HepG2 (cell line): Measurements from ENCODE around the gene OS9. TPM values are rescaled to one million over a fixed set of nuclear protein-coding genes. Genes with fewer than 3 reads are reported as not detected.

ENCODE experiments used
- ETV5 ChIP-seq: IDR thresholded peaks from 2 replicates; pipeline ENCODE4 v1.6.1; 2018; ENCODE audit warnings: missing biosample characterization, missing genetic modification reagents, inconsistent platforms, borderline replicate concordance
- GABPB1 ChIP-seq: IDR thresholded peaks from 2 replicates; pipeline ENCODE4 v1.6.1; 2016; ENCODE audit warnings: mild to moderate bottlenecking, missing genetic modification reagents, moderate library complexity, missing compliant biosample characterization
- GATAD2A ChIP-seq: IDR thresholded peaks from 2 replicates; pipeline ENCODE4 v1.6.1; 2016
- HNRNPLL ChIP-seq: fragments of 200-400 bp; formaldehyde crosslinking; IDR thresholded peaks from 2 replicates; pipeline ENCODE4 v1.6.1; 2017; ENCODE audit warnings: mild to moderate bottlenecking, low read depth, low read length; ENCODE audit not compliant: poor library complexity, severe bottlenecking
- HOXA3 ChIP-seq: sonication (generic); formaldehyde crosslinking; IDR thresholded peaks from 2 replicates; pipeline ENCODE4 v1.5.0; 2020; ENCODE audit warnings: missing genetic modification reagents
- MED1 ChIP-seq: sonication (generic); formaldehyde crosslinking; IDR thresholded peaks from 2 replicates; pipeline ENCODE4 v1.4.0; 2020; ENCODE audit warnings: missing genetic modification reagents
- REL ChIP-seq: sonication (generic); formaldehyde crosslinking; conservative IDR thresholded peaks from 2 replicates; pipeline ENCODE4 v1.8.0; 2022; ENCODE audit warnings: mild to moderate bottlenecking, missing genetic modification reagents, moderate library complexity
- SAP130 ChIP-seq: IDR thresholded peaks from 2 replicates; pipeline ENCODE4 v1.6.1; 2016; ENCODE audit warnings: low read depth
- STAG1 ChIP-seq: sonication (generic); formaldehyde crosslinking; IDR thresholded peaks from 2 replicates; pipeline ENCODE4 v1.4.0; 2020; ENCODE audit warnings: missing genetic modification reagents
- TBX2 ChIP-seq: sonication (generic); formaldehyde crosslinking; IDR thresholded peaks from 2 replicates; pipeline ENCODE4 v1.5.0; 2020; ENCODE audit warnings: missing genetic modification reagents, mild to moderate bottlenecking, borderline replicate concordance
- TFDP1 ChIP-seq: IDR thresholded peaks from 2 replicates; pipeline ENCODE4 v1.6.1; 2016; ENCODE audit warnings: missing compliant biosample characterization, missing genetic modification reagents, borderline replicate concordance
- TOPORS ChIP-seq: sonication (generic); formaldehyde crosslinking; IDR thresholded peaks from 2 replicates; pipeline ENCODE4 v1.8.0; 2023; ENCODE audit warnings: mild to moderate bottlenecking, missing genetic modification reagents
- ZFP36L1 ChIP-seq: sonication (generic); formaldehyde crosslinking; IDR thresholded peaks from 2 replicates; pipeline ENCODE4 v1.8.0; 2022; ENCODE audit warnings: mild to moderate bottlenecking, missing genetic modification reagents, moderate library complexity
- ZFP91 ChIP-seq: sonication (generic); formaldehyde crosslinking; IDR thresholded peaks from 2 replicates; pipeline ENCODE4 v1.9.0; 2022; ENCODE audit warnings: missing genetic modification reagents, mild to moderate bottlenecking, borderline replicate concordance
- ZFX ChIP-seq: sonication (generic); formaldehyde crosslinking; IDR thresholded peaks from 2 replicates; pipeline ENCODE4 v1.4.0; 2020; ENCODE audit warnings: mild to moderate bottlenecking, low read depth, missing genetic modification reagents, moderate library complexity
- ZNF557 ChIP-seq: sonication (generic); formaldehyde crosslinking; IDR thresholded peaks from 2 replicates; pipeline ENCODE4 v1.4.0; 2020; ENCODE audit warnings: missing genetic modification reagents
- ZNF687 ChIP-seq: sonication (generic); formaldehyde crosslinking; IDR thresholded peaks from 2 replicates; pipeline ENCODE4 v1.5.1; 2020; ENCODE audit warnings: mild to moderate bottlenecking, missing genetic modification reagents, moderate library complexity
- ZNF747 ChIP-seq: sonication (generic); formaldehyde crosslinking; IDR thresholded peaks from 2 replicates; pipeline ENCODE4 v1.8.1; 2023; ENCODE audit warnings: missing genetic modification reagents, mild to moderate bottlenecking, borderline replicate concordance
- ZNF761 ChIP-seq: sonication (generic); formaldehyde crosslinking; conservative IDR thresholded peaks from 2 replicates; pipeline ENCODE4 v1.4.0; 2020; ENCODE audit warnings: mild to moderate bottlenecking, missing genetic modification reagents
- ZNF772 ChIP-seq: sonication (generic); formaldehyde crosslinking; IDR thresholded peaks from 2 replicates; pipeline ENCODE4 v1.5.0; 2020; ENCODE audit warnings: mild to moderate bottlenecking, missing genetic modification reagents
- polyA plus RNA-seq, 8 experiments: library from polyadenylated mRNA; depleted of rRNA in 3 of 8; stranded (reverse) in 7 of 8; unstranded in 1 of 8; fragments of >200 nt; fragmentation: Illumina TruSeq in 4 of 8; extraction: Trizol in 4 of 8; gene quantifications; 2 replicates each; pipeline versions ENCODE4 v1.2.1 to v1.2.3, GENCODE V29; 2011 to 2016; ENCODE audit warnings: low read depth in 4 of 8, missing spikeins in 1 of 8, mixed read lengths in 1 of 8; ENCODE audit not compliant: insufficient read depth in 1 of 8
- total RNA-seq, 5 experiments: library from RNA; depleted of rRNA; stranded (reverse); fragments of >200 nt; fragmentation: Illumina TruSeq; extraction: Trizol; gene quantifications; 2 replicates each; pipeline ENCODE4 v1.2.3, GENCODE V29; 2016; ENCODE audit warnings: low read depth in 1 of 5

OS9 gene
- total and polyA plus RNA-seq, 2 of the 13 experiments (the other 11 are each of a cell fraction or from before 2014, with no cell fraction given) = 156 to 206 TPM

- TF ChIP-seq STAG1 (peak; percentile 66), SAP130 (CRISPR knock-in tag) (peak; percentile 48; the same call in 1 of the 2 replicates), TFDP1 (CRISPR knock-in tag) (peak; percentile 49; the same call in 1 of the 2 replicates), REL (no peak), ETV5 (CRISPR knock-in tag) (peak; percentile 50; the same call in 1 of the 2 replicates), HOXA3 (peak; percentile 31; the same call in 1 of the 2 replicates), ZNF772 (CRISPR knock-in tag) (0 out of 2 replicates have a peak, but pooled peaks have one; percentile 39), ZNF747 (CRISPR knock-in tag) (0 out of 2 replicates have a peak, but pooled peaks have one; percentile 43), GABPB1 (CRISPR knock-in tag) (peak; percentile 52; the same call in 1 of the 2 replicates), TOPORS (CRISPR knock-in tag) (no peak), ZFP36L1 (no peak), ZNF687 (peak; percentile 55), ZFP91 (CRISPR knock-in tag) (peak; percentile 38; the same call in 1 of the 2 replicates), TBX2 (0 out of 2 replicates have a peak, but pooled peaks have one; percentile 15), MED1 (CRISPR knock-in tag) (0 out of 2 replicates have a peak, but pooled peaks have one; percentile 16), ZNF557 (CRISPR knock-in tag) (no peak), ZFX (peak; percentile 17; the same call in 1 of the 2 replicates), ZNF761 (0 out of 2 replicates have a peak, but pooled peaks have one; percentile 29), GATAD2A (peak; percentile 20; the same call in 1 of the 2 replicates), HNRNPLL (peak; percentile 68)
Observed at GRCh38 chr12:57735952-57736740, 42.2 kb downstream of the OS9 start (continued).
